Keratinocyte (primary cell): ENCODE data around the gene C7.

Experiments used
- EZH2 ChIP-seq: IDR thresholded peaks from one replicate; pipeline ENCODE4 v1.6.1; 2012; ENCODE audit warnings: inconsistent platforms, mild to moderate bottlenecking, low read length, moderate library complexity
- TF ChIP-seq, protein P1 (sequence below), 3 experiments: IDR thresholded peaks in 1 of 3; conservative IDR thresholded peaks in 1 of 3; optimal IDR thresholded peaks in 1 of 3; 2 replicates in 2 of 3; 3 replicates in 1 of 3; pipeline versions ENCODE3 to v1.5.1; 2011; ENCODE audit warnings: low read length in 3 of 3, mild to moderate bottlenecking in 3 of 3, moderate library complexity in 2 of 3, control low read depth in 1 of 3, inconsistent platforms in 1 of 3; ENCODE audit not compliant: insufficient read depth in 2 of 3; ENCODE audit errors: extremely low read depth in 1 of 3

DNA sequence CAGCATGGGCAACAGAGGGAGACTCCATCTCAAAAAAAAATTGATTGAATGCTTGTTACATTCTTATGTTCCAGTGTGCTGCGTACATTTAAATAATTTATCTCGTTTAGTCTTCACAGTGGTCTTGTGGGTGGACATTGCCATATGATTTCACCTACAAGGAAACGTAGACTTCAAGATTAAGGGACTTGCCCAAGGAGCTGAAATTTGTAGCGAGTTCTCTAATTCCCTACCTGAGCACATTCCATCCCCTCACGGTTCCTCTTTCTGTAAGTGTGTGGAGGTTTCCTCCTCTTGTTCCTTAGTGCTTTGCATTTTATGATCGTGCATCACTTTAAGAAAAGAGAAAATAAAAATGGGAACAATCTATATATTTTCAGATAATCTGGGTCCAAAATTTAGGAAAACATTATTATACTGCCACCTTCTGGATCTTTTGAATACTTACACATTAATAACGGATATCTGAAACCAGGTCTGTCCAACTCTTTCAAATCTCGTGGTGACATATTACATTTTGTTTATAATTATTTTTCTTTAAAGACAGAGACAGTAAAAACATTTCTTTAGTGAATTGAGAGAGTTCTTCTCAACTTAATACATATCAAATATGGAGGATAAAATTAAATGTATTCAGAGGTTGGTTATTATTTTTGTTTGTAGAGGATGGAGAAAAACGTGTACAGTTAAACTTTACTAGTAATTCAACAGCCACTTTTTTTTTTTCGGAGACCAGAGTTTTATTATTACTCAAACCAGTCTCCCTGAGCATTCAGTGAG, 29.9 kb upstream of the C7 start:
- TF ChIP-seq, protein P1, sequence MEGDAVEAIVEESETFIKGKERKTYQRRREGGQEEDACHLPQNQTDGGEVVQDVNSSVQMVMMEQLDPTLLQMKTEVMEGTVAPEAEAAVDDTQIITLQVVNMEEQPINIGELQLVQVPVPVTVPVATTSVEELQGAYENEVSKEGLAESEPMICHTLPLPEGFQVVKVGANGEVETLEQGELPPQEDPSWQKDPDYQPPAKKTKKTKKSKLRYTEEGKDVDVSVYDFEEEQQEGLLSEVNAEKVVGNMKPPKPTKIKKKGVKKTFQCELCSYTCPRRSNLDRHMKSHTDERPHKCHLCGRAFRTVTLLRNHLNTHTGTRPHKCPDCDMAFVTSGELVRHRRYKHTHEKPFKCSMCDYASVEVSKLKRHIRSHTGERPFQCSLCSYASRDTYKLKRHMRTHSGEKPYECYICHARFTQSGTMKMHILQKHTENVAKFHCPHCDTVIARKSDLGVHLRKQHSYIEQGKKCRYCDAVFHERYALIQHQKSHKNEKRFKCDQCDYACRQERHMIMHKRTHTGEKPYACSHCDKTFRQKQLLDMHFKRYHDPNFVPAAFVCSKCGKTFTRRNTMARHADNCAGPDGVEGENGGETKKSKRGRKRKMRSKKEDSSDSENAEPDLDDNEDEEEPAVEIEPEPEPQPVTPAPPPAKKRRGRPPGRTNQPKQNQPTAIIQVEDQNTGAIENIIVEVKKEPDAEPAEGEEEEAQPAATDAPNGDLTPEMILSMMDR (optimal IDR thresholded peaks at IDR 0.05 in 1 of 3, IDR thresholded peaks at IDR 0.05 in 1 of 3, conservative IDR thresholded peaks at IDR 0.05 in 1 of 3; ENCODE audit: extremely low read depth in 1 of 3, insufficient read depth in 2 of 3, low read length in 3 of 3) = peak in 2 of 3 experiments; percentile 13
- TF ChIP-seq EZH2 = no peak
